Mammary epithelial cell (primary cell): Measurements from ENCODE around the gene TCF3.

ENCODE experiments used
- EZH2 ChIP-seq: IDR thresholded peaks from 2 replicates; pipeline ENCODE4 v1.6.1; 2012; ENCODE audit warnings: low read length, inconsistent platforms, borderline replicate concordance
- TF ChIP-seq, protein P1 (sequence below), 2 donors: IDR thresholded peaks in 1 of 2; conservative IDR thresholded peaks in 1 of 2; 2 replicates each; pipeline ENCODE4 v1.5.1; 2011 to 2012; ENCODE audit warnings: inconsistent platforms in 2 of 2, low read length in 2 of 2, mild to moderate bottlenecking in 2 of 2, control low read depth in 1 of 2, low read depth in 1 of 2; ENCODE audit not compliant: insufficient read depth in 1 of 2; ENCODE audit errors: extremely low read depth in 1 of 2

GRCh38 chr19:1577090-1577928 is 75.1 kb downstream of the TCF3 start:
- TF ChIP-seq, protein P1, sequence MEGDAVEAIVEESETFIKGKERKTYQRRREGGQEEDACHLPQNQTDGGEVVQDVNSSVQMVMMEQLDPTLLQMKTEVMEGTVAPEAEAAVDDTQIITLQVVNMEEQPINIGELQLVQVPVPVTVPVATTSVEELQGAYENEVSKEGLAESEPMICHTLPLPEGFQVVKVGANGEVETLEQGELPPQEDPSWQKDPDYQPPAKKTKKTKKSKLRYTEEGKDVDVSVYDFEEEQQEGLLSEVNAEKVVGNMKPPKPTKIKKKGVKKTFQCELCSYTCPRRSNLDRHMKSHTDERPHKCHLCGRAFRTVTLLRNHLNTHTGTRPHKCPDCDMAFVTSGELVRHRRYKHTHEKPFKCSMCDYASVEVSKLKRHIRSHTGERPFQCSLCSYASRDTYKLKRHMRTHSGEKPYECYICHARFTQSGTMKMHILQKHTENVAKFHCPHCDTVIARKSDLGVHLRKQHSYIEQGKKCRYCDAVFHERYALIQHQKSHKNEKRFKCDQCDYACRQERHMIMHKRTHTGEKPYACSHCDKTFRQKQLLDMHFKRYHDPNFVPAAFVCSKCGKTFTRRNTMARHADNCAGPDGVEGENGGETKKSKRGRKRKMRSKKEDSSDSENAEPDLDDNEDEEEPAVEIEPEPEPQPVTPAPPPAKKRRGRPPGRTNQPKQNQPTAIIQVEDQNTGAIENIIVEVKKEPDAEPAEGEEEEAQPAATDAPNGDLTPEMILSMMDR (conservative IDR thresholded peaks at IDR 0.05 in 1 of 2, IDR thresholded peaks at IDR 0.05 in 1 of 2; ENCODE audit: extremely low read depth in 1 of 2, insufficient read depth in 1 of 2, low read depth in 1 of 2, low read length in 2 of 2) = no peak
- TF ChIP-seq EZH2 = no peak
